Measurements from ENCODE around the gene AKAP7.

The AKAP7 gene

GRCh38 chr6:131210469-131210868 is 75.2 kb downstream of the AKAP7 start:
- no peaks in the 10 kb centered on the region for H3K9me3 ChIP-seq
- H3K4me1 ChIP-seq, result no peaks in the 10 kb centered on the region
- no peak for DNase-seq
- TF ChIP-seq, protein P1, sequence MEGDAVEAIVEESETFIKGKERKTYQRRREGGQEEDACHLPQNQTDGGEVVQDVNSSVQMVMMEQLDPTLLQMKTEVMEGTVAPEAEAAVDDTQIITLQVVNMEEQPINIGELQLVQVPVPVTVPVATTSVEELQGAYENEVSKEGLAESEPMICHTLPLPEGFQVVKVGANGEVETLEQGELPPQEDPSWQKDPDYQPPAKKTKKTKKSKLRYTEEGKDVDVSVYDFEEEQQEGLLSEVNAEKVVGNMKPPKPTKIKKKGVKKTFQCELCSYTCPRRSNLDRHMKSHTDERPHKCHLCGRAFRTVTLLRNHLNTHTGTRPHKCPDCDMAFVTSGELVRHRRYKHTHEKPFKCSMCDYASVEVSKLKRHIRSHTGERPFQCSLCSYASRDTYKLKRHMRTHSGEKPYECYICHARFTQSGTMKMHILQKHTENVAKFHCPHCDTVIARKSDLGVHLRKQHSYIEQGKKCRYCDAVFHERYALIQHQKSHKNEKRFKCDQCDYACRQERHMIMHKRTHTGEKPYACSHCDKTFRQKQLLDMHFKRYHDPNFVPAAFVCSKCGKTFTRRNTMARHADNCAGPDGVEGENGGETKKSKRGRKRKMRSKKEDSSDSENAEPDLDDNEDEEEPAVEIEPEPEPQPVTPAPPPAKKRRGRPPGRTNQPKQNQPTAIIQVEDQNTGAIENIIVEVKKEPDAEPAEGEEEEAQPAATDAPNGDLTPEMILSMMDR (IDR thresholded peaks at IDR 0.05; ENCODE audit: low read depth, low read length), result no peak
- H3K27me3 ChIP-seq, result no peaks in the 10 kb centered on the region
- H3K4me3 ChIP-seq (ENCODE audit: low read depth, low read length), result no peak overlapping the region
- no peaks in the 10 kb centered on the region for H3K36me3 ChIP-seq

DNA sequence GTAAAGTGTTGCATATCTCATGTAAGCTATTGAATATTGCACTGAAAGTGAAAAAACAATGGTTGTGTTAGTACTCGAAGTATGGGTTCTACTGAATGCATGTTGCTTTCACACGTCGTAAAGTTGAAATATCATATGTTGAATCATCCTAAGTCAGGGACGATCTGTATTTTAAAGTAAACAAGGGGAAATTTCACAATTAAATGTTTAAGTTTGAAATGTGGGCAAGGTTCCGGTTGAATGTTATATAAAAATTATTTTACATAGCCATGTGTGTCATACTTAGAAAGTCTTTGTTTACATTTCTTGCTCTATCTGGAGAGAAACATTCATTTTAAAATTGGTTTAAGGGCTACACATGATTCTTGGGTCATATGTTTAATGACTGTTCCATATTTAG is 76.8 kb downstream of the AKAP7 start:
- Histone ChIP-seq H3K36me3 (no peaks in the 10 kb centered on the region), H3K4me1 (no peaks in the 10 kb centered on the region), H3K9me3 (no peaks in the 10 kb centered on the region), H3K27me3 (no peaks in the 10 kb centered on the region), H3K4me3 (ENCODE audit: low read depth, low read length) (no peak overlapping the region)
- TF ChIP-seq, protein P1 (IDR thresholded peaks at IDR 0.05; ENCODE audit: low read depth, low read length), result no peak
- DNase-seq, result no peak

DNA sequence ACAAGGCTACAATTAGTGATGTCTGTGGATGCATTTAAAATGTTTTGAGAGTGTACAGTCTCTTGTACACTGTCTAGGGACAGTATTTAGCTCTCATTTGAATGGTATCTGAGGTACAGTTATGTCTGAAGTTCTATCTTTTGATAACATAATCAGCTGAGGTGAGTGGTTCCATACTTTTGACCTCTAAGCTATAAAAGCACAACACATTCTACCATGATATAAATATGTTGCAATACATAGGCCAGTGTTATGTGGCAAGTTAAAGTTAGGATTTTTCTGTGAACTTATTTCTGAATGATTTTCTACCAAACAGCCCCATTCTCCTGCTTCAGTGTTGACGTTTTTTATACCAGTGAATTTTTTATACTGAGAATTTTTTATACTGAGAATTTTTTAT is 77.6 kb downstream of the AKAP7 start:
- no peaks in the 10 kb centered on the region for H3K9me3 ChIP-seq
- no peaks in the 10 kb centered on the region for H3K27me3 ChIP-seq
- H3K4me3 ChIP-seq (ENCODE audit: low read depth, low read length), result no peak overlapping the region
- TF ChIP-seq, protein P1 (IDR thresholded peaks at IDR 0.05; ENCODE audit: low read depth, low read length), result no peak
- no peaks in the 10 kb centered on the region for H3K36me3 ChIP-seq
- DNase-seq, result no peak
- no peaks in the 10 kb centered on the region for H3K4me1 ChIP-seq

- no peaks in the 10 kb centered on the region for H3K36me3 ChIP-seq
Measured at GRCh38 chr6:131213501-131213990, 78.3 kb downstream of the AKAP7 start.

GRCh38 chr6:131215219-131215618 is 80.0 kb downstream of the AKAP7 start:
- TF ChIP-seq, protein P1 (IDR thresholded peaks at IDR 0.05; ENCODE audit: low read depth, low read length), result no peak
- no peak for DNase-seq
- no peaks in the 10 kb centered on the region for H3K9me3 ChIP-seq
- H3K4me1 ChIP-seq, result no peaks in the 10 kb centered on the region
- no peak overlapping the region for H3K4me3 ChIP-seq (ENCODE audit: low read depth, low read length)
- no peaks in the 10 kb centered on the region for H3K27me3 ChIP-seq
- H3K36me3 ChIP-seq, result no peaks in the 10 kb centered on the region

More at GRCh38 chr6:131213501-131213990, 78.3 kb downstream of the AKAP7 start:
- no peak for DNase-seq
- TF ChIP-seq, protein P1 (IDR thresholded peaks at IDR 0.05; ENCODE audit: low read depth, low read length), result no peak
- H3K4me1 ChIP-seq, result no peaks in the 10 kb centered on the region
- H3K27me3 ChIP-seq, result no peaks in the 10 kb centered on the region
- no peaks in the 10 kb centered on the region for H3K9me3 ChIP-seq
- no peak overlapping the region for H3K4me3 ChIP-seq (ENCODE audit: low read depth, low read length)

- no peak for DNase-seq
- TF ChIP-seq, protein P1 (IDR thresholded peaks at IDR 0.05; ENCODE audit: low read depth, low read length), result no peak
- H3K27me3 ChIP-seq, result no peaks in the 10 kb centered on the region
- no peaks in the 10 kb centered on the region for H3K36me3 ChIP-seq
- no peak overlapping the region for H3K4me3 ChIP-seq (ENCODE audit: low read depth, low read length)
- H3K4me1 ChIP-seq, result no peaks in the 10 kb centered on the region
- no peaks in the 10 kb centered on the region for H3K9me3 ChIP-seq
Measured at GRCh38 chr6:131216246-131216645, 81.0 kb downstream of the AKAP7 start.

Measured in BE2C (cell line).